ENCODE data around the gene MCTP2.

MCTP2 gene

GRCh38 chr15:94259863-94260262 is 28.5 kb downstream of the MCTP2 start:
- Histone ChIP-seq H3K36me3 (replicated peaks) (no peaks in the 10 kb centered on the region), H3K4me3 (no peak overlapping the region), H3K4me1 (no peaks in the 10 kb centered on the region), H3K9me3 (no peaks in the 10 kb centered on the region), H3K27me3 (ENCODE audit: low read depth) (no peaks in the 10 kb centered on the region)
- in situ Hi-C loops (cut with MboI; ENCODE audit: low sequenced_read_pairs) = no loop called here
- DNase-seq (ENCODE audit: low spot score in 2 of 2) = no peak

DNA sequence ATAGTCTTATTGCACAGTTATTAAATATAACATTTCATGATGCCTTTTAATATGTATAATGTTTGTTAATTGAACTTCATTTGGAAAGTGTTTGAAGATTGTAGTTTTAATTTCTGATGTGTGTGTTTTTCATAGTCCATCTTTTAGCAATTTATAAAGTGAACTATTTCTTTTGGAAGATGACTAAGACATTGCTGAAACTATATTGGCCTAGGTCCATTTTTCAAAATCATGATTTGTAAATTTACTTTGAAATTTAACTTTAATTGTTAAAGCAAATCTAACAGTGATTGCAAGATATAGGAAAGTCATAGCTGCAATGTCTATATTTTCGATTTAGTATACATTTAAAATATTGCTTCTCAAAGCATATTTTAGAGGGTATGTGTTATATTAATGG is 30.8 kb downstream of the MCTP2 start:
- in situ Hi-C loops (cut with MboI; ENCODE audit: low sequenced_read_pairs) = no loop called here
- no peaks in the 10 kb centered on the region for H3K4me1 ChIP-seq
- no peaks in the 10 kb centered on the region for H3K9me3 ChIP-seq
- no peaks in the 10 kb centered on the region for H3K27me3 ChIP-seq (ENCODE audit: low read depth)
- no peak for DNase-seq (ENCODE audit: low spot score in 2 of 2)
- H3K36me3 ChIP-seq (replicated peaks) = no peaks in the 10 kb centered on the region
- H3K4me3 ChIP-seq = no peak overlapping the region

- no peak for DNase-seq (ENCODE audit: low spot score in 2 of 2)
- Histone ChIP-seq H3K36me3 (replicated peaks) (no peaks in the 10 kb centered on the region), H3K27me3 (ENCODE audit: low read depth) (no peaks in the 10 kb centered on the region), H3K9me3 (no peaks in the 10 kb centered on the region), H3K4me1 (no peaks in the 10 kb centered on the region), H3K4me3 (no peak overlapping the region)
- in situ Hi-C loops (cut with MboI; ENCODE audit: low sequenced_read_pairs) = no loop called here
Observed at GRCh38 chr15:94263341-94264273, 32.2 kb downstream of the MCTP2 start.

DNA sequence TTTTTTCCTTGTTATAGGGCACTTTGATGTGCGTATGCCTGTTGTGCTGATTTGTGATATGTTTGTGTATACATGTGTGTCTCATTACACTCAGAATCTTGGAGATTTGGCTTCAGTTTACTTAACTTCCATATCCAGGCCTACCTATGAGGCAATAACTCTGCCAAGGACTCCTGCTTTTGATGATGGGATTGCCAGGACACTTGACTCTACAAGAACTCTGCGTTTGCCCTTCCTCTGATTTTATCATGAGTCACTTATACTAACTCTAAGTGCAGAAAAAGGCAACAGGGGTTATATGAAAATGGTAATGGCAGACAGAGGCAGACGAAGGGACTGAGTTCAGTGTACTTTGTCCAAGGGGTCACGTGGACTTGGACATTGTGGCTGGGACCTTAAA is 33.6 kb downstream of the MCTP2 start:
- in situ Hi-C loops (cut with MboI; ENCODE audit: low sequenced_read_pairs) = no loop called here
- no peaks in the 10 kb centered on the region for H3K4me1 ChIP-seq
- H3K27me3 ChIP-seq (ENCODE audit: low read depth) = no peaks in the 10 kb centered on the region
- H3K9me3 ChIP-seq = no peaks in the 10 kb centered on the region
- H3K36me3 ChIP-seq (replicated peaks) = no peaks in the 10 kb centered on the region
- DNase-seq (ENCODE audit: low spot score in 2 of 2) = no peak
- no peak overlapping the region for H3K4me3 ChIP-seq

- H3K9me3 ChIP-seq = no peaks in the 10 kb centered on the region
- no peaks in the 10 kb centered on the region for H3K27me3 ChIP-seq (ENCODE audit: low read depth)
- no peaks in the 10 kb centered on the region for H3K4me1 ChIP-seq
- no peak for DNase-seq (ENCODE audit: low spot score in 2 of 2)
- in situ Hi-C loops (cut with MboI; ENCODE audit: low sequenced_read_pairs) = no loop called here
- no peak overlapping the region for H3K4me3 ChIP-seq
- no peaks in the 10 kb centered on the region for H3K36me3 ChIP-seq (replicated peaks)
Observed at GRCh38 chr15:94265982-94266381, 34.6 kb downstream of the MCTP2 start.

- no peak overlapping the region for H3K4me3 ChIP-seq
- no peaks in the 10 kb centered on the region for H3K36me3 ChIP-seq (replicated peaks)
- H3K4me1 ChIP-seq = no peaks in the 10 kb centered on the region
- DNase-seq (ENCODE audit: low spot score in 2 of 2) = no peak
- in situ Hi-C loops (cut with MboI; ENCODE audit: low sequenced_read_pairs) = no loop called here
- no peaks in the 10 kb centered on the region for H3K27me3 ChIP-seq (ENCODE audit: low read depth)
- H3K9me3 ChIP-seq = no peaks in the 10 kb centered on the region
Observed at GRCh38 chr15:94266789-94267188, 35.4 kb downstream of the MCTP2 start.

DNA sequence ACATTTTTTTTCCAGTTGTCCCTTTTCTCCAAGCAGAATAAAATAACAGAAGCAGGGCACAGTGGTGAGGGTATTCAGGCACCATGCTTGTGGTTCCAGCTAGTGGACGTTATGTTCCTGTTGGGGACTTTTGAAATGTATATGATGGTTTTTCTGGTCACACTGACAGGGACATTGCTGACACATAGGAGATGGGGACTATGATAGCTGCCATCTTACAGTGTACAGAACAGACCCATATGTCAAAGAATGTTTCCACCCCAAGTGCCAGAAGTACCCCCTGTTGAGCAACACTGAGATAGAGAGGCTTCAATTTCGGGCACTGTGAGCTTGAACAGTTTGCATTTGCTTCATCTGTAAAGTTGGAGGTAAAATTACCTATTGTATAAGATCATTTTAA is 38.6 kb downstream of the MCTP2 start:
- in situ Hi-C loops (cut with MboI; ENCODE audit: low sequenced_read_pairs) = no loop called here

GRCh38 chr15:94270570-94270969 is 39.2 kb downstream of the MCTP2 start:
- no peaks in the 10 kb centered on the region for H3K4me1 ChIP-seq
- no peaks in the 10 kb centered on the region for H3K36me3 ChIP-seq (replicated peaks)
- no peak overlapping the region for H3K4me3 ChIP-seq
- no peaks in the 10 kb centered on the region for H3K9me3 ChIP-seq
- in situ Hi-C loops (cut with MboI; ENCODE audit: low sequenced_read_pairs) = no loop called here
- no peak for DNase-seq (ENCODE audit: low spot score in 2 of 2)
- H3K27me3 ChIP-seq (ENCODE audit: low read depth) = no peaks in the 10 kb centered on the region

More for the DNA sequence above, 38.6 kb downstream of the MCTP2 start:
- Histone ChIP-seq H3K27me3 (ENCODE audit: low read depth) (no peaks in the 10 kb centered on the region), H3K4me1 (no peaks in the 10 kb centered on the region), H3K36me3 (replicated peaks) (no peaks in the 10 kb centered on the region), H3K4me3 (no peak overlapping the region), H3K9me3 (no peaks in the 10 kb centered on the region)
- no peak for DNase-seq (ENCODE audit: low spot score in 2 of 2)

DNA sequence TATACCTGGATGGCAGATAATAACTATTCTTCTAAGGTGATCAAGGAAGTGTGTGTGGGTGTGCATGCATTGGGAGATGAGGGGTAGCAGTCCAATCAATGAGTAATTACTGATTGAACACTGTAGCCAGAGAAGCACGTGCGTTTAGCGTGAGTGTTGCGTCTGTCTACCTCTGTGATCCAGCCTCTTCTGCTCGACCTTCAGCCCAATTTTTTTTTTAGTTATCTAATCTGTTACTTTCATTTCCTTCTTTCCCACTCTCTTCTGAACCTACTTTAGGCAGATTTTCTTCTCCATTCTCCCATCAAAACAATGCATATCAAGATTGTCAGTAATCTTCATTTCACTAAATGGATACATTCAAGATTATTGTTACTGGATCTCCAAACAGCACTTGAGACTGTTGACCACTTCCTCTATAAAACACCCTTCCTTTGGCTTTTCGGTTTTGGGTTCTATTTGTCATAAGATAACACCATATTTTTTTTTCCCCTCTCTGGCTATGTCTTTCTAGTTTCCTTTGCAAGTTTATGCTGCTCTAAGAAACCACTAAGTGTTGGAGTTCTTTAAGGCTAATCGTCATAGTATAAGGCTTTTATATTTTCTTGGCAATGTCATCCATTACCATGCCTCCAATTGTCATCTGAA is 41.0 kb downstream of the MCTP2 start:
- Histone ChIP-seq H3K36me3 (replicated peaks) (no peaks in the 10 kb centered on the region), H3K4me1 (no peaks in the 10 kb centered on the region), H3K27me3 (ENCODE audit: low read depth) (no peaks in the 10 kb centered on the region), H3K9me3 (no peaks in the 10 kb centered on the region), H3K4me3 (no peak overlapping the region)
- DNase-seq (ENCODE audit: low spot score in 2 of 2) = no peak
- in situ Hi-C loops (cut with MboI; ENCODE audit: low sequenced_read_pairs) = no loop called here

- no peaks in the 10 kb centered on the region for H3K27me3 ChIP-seq (ENCODE audit: low read depth)
- no peak for DNase-seq (ENCODE audit: low spot score in 2 of 2)
- in situ Hi-C loops (cut with MboI; ENCODE audit: low sequenced_read_pairs) = no loop called here
- H3K9me3 ChIP-seq = no peaks in the 10 kb centered on the region
- H3K4me1 ChIP-seq = no peaks in the 10 kb centered on the region
- H3K4me3 ChIP-seq = no peak overlapping the region
- no peaks in the 10 kb centered on the region for H3K36me3 ChIP-seq (replicated peaks)
Observed at GRCh38 chr15:94273826-94274225, 42.5 kb downstream of the MCTP2 start.

DNA sequence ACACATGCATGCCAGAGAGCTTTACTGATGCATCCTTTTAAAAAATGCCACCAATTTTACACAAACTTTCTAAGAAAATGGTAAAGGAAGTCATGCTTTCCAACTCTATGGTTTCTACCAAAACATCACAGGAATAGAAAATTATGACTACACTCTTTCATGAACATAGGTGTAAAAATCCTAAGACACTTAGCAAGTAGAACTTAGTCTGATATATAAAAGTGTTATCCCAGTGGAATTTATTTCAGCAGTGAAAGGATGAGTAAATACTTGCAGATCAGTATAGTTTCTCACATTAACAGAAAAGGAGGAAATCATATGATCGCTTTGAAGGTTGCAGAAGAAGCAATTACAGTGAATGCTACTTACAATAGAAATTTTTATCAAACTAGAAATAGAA is 43.4 kb downstream of the MCTP2 start:
- in situ Hi-C loops (cut with MboI; ENCODE audit: low sequenced_read_pairs) = no loop called here
- no peak overlapping the region for H3K4me3 ChIP-seq
- H3K27me3 ChIP-seq (ENCODE audit: low read depth) = no peaks in the 10 kb centered on the region
- no peak for DNase-seq (ENCODE audit: low spot score in 2 of 2)
- no peaks in the 10 kb centered on the region for H3K4me1 ChIP-seq
- no peaks in the 10 kb centered on the region for H3K36me3 ChIP-seq (replicated peaks)
- no peaks in the 10 kb centered on the region for H3K9me3 ChIP-seq

GRCh38 chr15:94277485-94277884 is 46.1 kb downstream of the MCTP2 start:
- in situ Hi-C loops (cut with MboI; ENCODE audit: low sequenced_read_pairs) = no loop called here
- no peaks in the 10 kb centered on the region for H3K27me3 ChIP-seq (ENCODE audit: low read depth)
- no peaks in the 10 kb centered on the region for H3K9me3 ChIP-seq
- H3K36me3 ChIP-seq (replicated peaks) = no peaks in the 10 kb centered on the region
- no peak for DNase-seq (ENCODE audit: low spot score in 2 of 2)
- H3K4me1 ChIP-seq = no peaks in the 10 kb centered on the region
- no peak overlapping the region for H3K4me3 ChIP-seq

- no peaks in the 10 kb centered on the region for H3K9me3 ChIP-seq
- H3K27me3 ChIP-seq (ENCODE audit: low read depth) = no peaks in the 10 kb centered on the region
- in situ Hi-C loops (cut with MboI; ENCODE audit: low sequenced_read_pairs) = no loop called here
- H3K4me1 ChIP-seq = no peaks in the 10 kb centered on the region
- H3K36me3 ChIP-seq (replicated peaks) = no peaks in the 10 kb centered on the region
- no peak for DNase-seq (ENCODE audit: low spot score in 2 of 2)
- no peak overlapping the region for H3K4me3 ChIP-seq
Observed at GRCh38 chr15:94279736-94280135, 48.4 kb downstream of the MCTP2 start.

DNA sequence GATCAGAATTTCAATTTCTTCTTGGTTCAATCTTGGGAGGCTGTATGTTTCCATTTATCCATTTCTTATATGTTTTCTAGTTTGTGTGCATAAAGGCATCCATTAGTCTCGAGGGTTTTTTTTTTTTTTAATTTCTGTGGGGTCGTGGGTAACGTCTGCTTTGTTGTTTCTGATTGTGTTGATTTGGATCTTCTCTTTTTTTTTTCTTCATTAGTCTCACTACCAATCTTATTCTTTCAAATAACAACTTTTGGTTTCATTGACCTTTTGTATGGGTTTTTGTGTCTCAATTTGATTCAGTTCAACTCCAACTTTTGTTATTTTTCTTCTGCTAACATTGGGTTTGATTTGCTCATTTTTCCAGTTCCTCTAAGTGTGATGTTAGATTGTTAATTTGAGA is 48.9 kb downstream of the MCTP2 start:
- Histone ChIP-seq H3K27me3 (ENCODE audit: low read depth) (no peaks in the 10 kb centered on the region), H3K36me3 (replicated peaks) (no peaks in the 10 kb centered on the region), H3K4me3 (no peak overlapping the region), H3K9me3 (no peaks in the 10 kb centered on the region), H3K4me1 (no peaks in the 10 kb centered on the region)
- in situ Hi-C loops (cut with MboI; ENCODE audit: low sequenced_read_pairs) = no loop called here
- no peak for DNase-seq (ENCODE audit: low spot score in 2 of 2)

Data from HAP-1 (cell line).